ENCODE data around the gene OR14A16. TPM values are rescaled to one million over a fixed set of nuclear protein-coding genes. Genes with fewer than 3 reads are reported as not detected.

The OR14A16 gene
- total RNA-seq, 3 donors from 2014 or later = not detected

GRCh38 chr1:247857069-247857984 lies 33.4 kb upstream of the OR14A16 start, which contains the start of gene TRIM58:
TSS of gene TRIM58 (plus strand) at chr1:247857187. CDS start at chr1:247857247, 60 bp downstream.
- Histone ChIP-seq H3K27me3 (peaks cover 0 to 16% of the 10 kb centered on the region in 2 donors), H3K9me3 (no peaks in the 10 kb centered on the region), H3K4me3 (peak within 1 kb of the TSS; percentile 36 to 88 (median 52)), H3K36me3 (no peaks in the 10 kb centered on the region), H3K27ac (peak within 1 kb of the TSS in 1 of 2 donors; percentile 74), H3K4me1 (no peaks in the 10 kb centered on the region)
- no peak for DNase-seq (ENCODE audit: low spot score in 2 of 2)
- TF ChIP-seq CTCF (IDR thresholded peaks at IDR 0.05) = peak in 1 of 3 donors; percentile 27
- TF ChIP-seq POLR2AphosphoS5 (IDR thresholded peaks at IDR 0.05) = no peak
- TF ChIP-seq POLR2A (IDR thresholded peaks at IDR 0.05) = no peak
- intact Hi-C loops (cut with DNase I; ENCODE audit: low total_unique reads) = no loop called here

GRCh38 chr1:247855911-247856310 lies 32.0 kb upstream of the OR14A16 start:
- H3K27ac ChIP-seq = no peak overlapping the region
- no peaks in the 10 kb centered on the region for H3K36me3 ChIP-seq
- intact Hi-C loops (cut with DNase I; ENCODE audit: low total_unique reads) = no loop called here
- no peaks in the 10 kb centered on the region for H3K4me1 ChIP-seq
- no peak overlapping the region for H3K4me3 ChIP-seq
- DNase-seq (ENCODE audit: low spot score in 2 of 2) = no peak
- H3K9me3 ChIP-seq = no peaks in the 10 kb centered on the region
- TF ChIP-seq CTCF (IDR thresholded peaks at IDR 0.05) = no peak
- TF ChIP-seq POLR2A (IDR thresholded peaks at IDR 0.05) = no peak
- TF ChIP-seq POLR2AphosphoS5 (IDR thresholded peaks at IDR 0.05) = no peak
- peaks cover 0 to 16% of the 10 kb centered on the region in 2 donors for H3K27me3 ChIP-seq

- Histone ChIP-seq H3K4me3 (no peak overlapping the region), H3K4me1 (no peaks in the 10 kb centered on the region), H3K27ac (no peak overlapping the region), H3K36me3 (no peaks in the 10 kb centered on the region), H3K27me3 (peaks cover 0 to 16% of the 10 kb centered on the region in 2 donors), H3K9me3 (no peaks in the 10 kb centered on the region)
- no peak for DNase-seq (ENCODE audit: low spot score in 2 of 2)
- intact Hi-C loops (cut with DNase I; ENCODE audit: low total_unique reads) = no loop called here
- no peak for TF ChIP-seq POLR2A (IDR thresholded peaks at IDR 0.05)
These were observed 31.1 kb upstream of the OR14A16 start for GRCh38 chr1:247854899-247855545.

GRCh38 chr1:247849616-247850015 lies 25.7 kb upstream of the OR14A16 start:
- H3K27ac ChIP-seq = no peak overlapping the region
- no peaks in the 10 kb centered on the region for H3K27me3 ChIP-seq
- H3K4me3 ChIP-seq = no peak overlapping the region
- TF ChIP-seq POLR2A (IDR thresholded peaks at IDR 0.05) (no peak), CTCF (IDR thresholded peaks at IDR 0.05) (no peak), POLR2AphosphoS5 (IDR thresholded peaks at IDR 0.05) (no peak)
- H3K36me3 ChIP-seq = no peaks in the 10 kb centered on the region
- intact Hi-C loops (cut with DNase I; ENCODE audit: low total_unique reads) = no loop called here
- H3K9me3 ChIP-seq = no peaks in the 10 kb centered on the region
- DNase-seq (ENCODE audit: low spot score in 2 of 2) = no peak
- no peaks in the 10 kb centered on the region for H3K4me1 ChIP-seq

- H3K4me3 ChIP-seq = no peak overlapping the region
These were observed 24.4 kb upstream of the OR14A16 start for GRCh38 chr1:247848346-247848745.

More at GRCh38 chr1:247848346-247848745, 24.4 kb upstream of the OR14A16 start:
- no peaks in the 10 kb centered on the region for H3K27me3 ChIP-seq
- H3K27ac ChIP-seq = no peak overlapping the region
- no peaks in the 10 kb centered on the region for H3K4me1 ChIP-seq
- H3K9me3 ChIP-seq = no peaks in the 10 kb centered on the region
- no peak for DNase-seq (ENCODE audit: low spot score in 2 of 2)
- intact Hi-C loops (cut with DNase I; ENCODE audit: low total_unique reads) = no loop called here
- H3K36me3 ChIP-seq = no peaks in the 10 kb centered on the region
- no peak for TF ChIP-seq POLR2AphosphoS5 (IDR thresholded peaks at IDR 0.05)
- no peak for TF ChIP-seq POLR2A (IDR thresholded peaks at IDR 0.05)
- TF ChIP-seq CTCF (IDR thresholded peaks at IDR 0.05) = no peak
